ENCODE results near the gene PNPLA7. TPM values are rescaled to one million over a fixed set of nuclear protein-coding genes. Genes with fewer than 3 reads are reported as not detected.
"Not testable (repeated sequence)": the region's sequence is repeated elsewhere in the genome, so short reads cannot be mapped to it uniquely, and the experiment has no call there.

The PNPLA7 gene
- total and polyA plus RNA-seq, 3 donors from 2014 or later = 4.2 to 17.8 (median 10.9) TPM

DNA sequence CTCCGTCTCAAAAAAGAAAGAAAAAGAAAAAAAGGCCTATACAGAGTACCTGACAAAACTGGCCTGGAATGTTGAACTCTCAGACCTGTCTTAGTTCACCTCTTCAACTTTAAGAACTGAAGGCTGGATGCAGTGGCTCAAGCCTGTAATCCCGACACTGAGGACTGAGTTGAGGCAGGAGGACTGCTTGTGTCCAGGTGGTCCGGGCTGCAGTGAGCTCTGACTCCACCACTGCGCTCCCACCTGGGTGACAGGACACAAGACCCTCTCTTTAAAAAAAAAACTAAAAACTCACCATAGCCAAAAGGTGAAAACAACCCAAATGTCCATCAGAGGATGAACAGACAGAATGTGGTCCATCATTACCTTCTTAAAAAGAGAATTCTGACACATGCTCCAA is 7.9 kb upstream of the PNPLA7 start:
- Histone ChIP-seq H3K36me3 (ENCODE audit: low read depth, missing control alignments) (no peaks in the 10 kb centered on the region), H3K4me3 (no peak overlapping the region), H3K4me1 (no peaks in the 10 kb centered on the region), H3K9me3 (no peaks in the 10 kb centered on the region), H3K27me3 (no peaks in the 10 kb centered on the region), H3K27ac (no peak overlapping the region)
- WGBS, 2 donors = 92 to 97% methylated on average over 4 of the region's 4 CpGs
- DNase-seq = no peak
- TF ChIP-seq, protein P1, sequence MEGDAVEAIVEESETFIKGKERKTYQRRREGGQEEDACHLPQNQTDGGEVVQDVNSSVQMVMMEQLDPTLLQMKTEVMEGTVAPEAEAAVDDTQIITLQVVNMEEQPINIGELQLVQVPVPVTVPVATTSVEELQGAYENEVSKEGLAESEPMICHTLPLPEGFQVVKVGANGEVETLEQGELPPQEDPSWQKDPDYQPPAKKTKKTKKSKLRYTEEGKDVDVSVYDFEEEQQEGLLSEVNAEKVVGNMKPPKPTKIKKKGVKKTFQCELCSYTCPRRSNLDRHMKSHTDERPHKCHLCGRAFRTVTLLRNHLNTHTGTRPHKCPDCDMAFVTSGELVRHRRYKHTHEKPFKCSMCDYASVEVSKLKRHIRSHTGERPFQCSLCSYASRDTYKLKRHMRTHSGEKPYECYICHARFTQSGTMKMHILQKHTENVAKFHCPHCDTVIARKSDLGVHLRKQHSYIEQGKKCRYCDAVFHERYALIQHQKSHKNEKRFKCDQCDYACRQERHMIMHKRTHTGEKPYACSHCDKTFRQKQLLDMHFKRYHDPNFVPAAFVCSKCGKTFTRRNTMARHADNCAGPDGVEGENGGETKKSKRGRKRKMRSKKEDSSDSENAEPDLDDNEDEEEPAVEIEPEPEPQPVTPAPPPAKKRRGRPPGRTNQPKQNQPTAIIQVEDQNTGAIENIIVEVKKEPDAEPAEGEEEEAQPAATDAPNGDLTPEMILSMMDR (IDR thresholded peaks at IDR 0.05) = no peak
- no peak for TF ChIP-seq POLR2A (IDR thresholded peaks at IDR 0.05)
- intact Hi-C loops (cut with DNase I; ENCODE audit: low total_unique reads) = no loop called here

DNA sequence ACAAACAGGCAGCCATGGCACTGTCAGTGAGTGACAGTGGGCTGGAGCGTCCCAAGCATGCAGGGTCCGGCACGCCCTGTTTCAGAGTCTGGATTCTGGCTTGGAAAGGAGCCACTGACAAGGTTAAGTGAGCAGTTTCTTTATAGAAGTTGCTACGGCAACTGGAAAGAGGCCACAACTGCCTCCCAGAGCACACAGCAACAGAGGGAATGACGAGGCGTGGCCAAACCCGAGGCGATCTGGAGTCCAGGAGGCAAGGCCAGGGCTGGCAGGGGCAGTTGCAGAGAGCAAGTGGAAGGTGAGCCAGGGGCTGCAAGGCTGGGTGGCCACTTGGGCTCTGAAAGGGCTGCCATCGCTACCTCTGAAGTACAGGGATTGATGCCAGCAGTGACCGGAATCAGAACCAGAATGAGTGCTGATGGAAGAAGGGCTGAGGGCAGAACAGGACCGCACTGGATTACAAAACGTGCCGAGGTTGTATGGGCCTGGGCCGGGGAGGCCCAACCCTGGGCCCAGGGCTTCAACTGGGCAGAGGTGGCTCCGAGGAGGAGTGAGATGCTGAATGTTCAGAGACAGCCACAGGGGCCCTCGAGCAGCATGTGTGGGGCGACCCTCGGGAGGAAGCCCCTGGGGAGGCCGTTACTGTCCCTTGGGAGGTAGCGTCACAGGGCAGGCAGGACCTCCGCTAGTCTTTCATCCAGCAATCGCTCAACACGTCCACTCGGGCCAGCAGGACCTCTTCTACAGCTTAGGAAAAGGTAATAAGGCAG is 6.1 kb upstream of the PNPLA7 start:
- DNase-seq = no peak
- no peaks in the 10 kb centered on the region for H3K36me3 ChIP-seq (ENCODE audit: low read depth, missing control alignments)

DNA sequence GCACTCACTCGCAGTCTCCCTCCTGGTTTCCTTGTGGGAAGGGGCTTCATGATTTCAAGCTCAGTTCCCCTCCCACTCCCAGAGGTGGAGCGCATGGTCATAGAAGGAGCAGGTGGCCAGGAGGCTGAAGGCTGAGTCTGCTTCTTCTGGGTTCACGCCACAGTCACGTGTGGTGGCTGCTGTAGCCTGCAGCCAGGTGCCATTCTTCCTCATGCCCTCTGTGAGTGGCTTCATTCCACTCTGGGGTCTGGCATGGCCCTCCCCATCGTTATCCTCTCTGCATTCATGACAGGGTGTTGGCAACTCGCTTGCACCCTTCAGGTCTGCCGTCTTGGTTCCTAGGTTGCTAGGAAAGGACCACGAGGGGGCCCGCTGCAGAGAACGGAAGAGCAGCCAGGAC is 5.0 kb upstream of the PNPLA7 start:
- Histone ChIP-seq H3K9me3 (no peaks in the 10 kb centered on the region), H3K27ac (no peak overlapping the region), H3K36me3 (ENCODE audit: low read depth, missing control alignments) (no peaks in the 10 kb centered on the region), H3K4me1 (peaks cover 4% of the 10 kb centered on the region), H3K27me3 (no peaks in the 10 kb centered on the region), H3K4me3 (no peak overlapping the region)
- intact Hi-C loops (cut with DNase I; ENCODE audit: low total_unique reads) = no loop called here
- no peak for TF ChIP-seq POLR2A (IDR thresholded peaks at IDR 0.05)
- TF ChIP-seq, protein P1 (IDR thresholded peaks at IDR 0.05) = no peak
- WGBS, 2 donors = 93 to 96% methylated on average over 9 to 10 of the region's 10 CpGs
- DNase-seq = no peak

More for the DNA sequence above, 6.1 kb upstream of the PNPLA7 start:
- intact Hi-C loops (cut with DNase I; ENCODE audit: low total_unique reads) = no loop called here
- H3K4me3 ChIP-seq = no peak overlapping the region
- TF ChIP-seq, protein P1 (IDR thresholded peaks at IDR 0.05) = no peak
- H3K27ac ChIP-seq = no peak overlapping the region
- H3K9me3 ChIP-seq = no peaks in the 10 kb centered on the region
- H3K4me1 ChIP-seq = peaks cover 4% of the 10 kb centered on the region
- H3K27me3 ChIP-seq = no peaks in the 10 kb centered on the region
- WGBS, 2 donors = 79 to 80% methylated on average over 22 to 24 of the region's 24 CpGs

DNA sequence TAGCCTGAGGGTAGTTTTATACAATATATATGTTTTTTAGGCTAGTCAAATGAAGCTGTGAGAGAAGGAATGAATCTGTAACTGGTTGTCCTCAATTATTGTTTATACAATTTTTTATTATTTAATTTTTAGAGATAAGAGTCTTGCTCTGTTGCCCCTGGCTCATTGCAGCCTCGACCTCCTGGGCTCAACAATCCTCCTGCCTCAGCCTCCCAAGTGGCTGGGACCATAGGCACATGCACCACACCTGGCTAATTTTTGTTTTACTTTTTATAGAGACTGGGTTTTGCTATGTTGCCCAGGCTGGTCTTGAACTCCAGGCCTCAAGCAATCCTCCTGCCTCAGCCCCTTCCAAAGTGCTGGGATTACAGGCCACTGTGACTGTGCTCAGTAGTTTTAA is 4.1 kb upstream of the PNPLA7 start:
- Histone ChIP-seq H3K27ac (no peak overlapping the region), H3K36me3 (ENCODE audit: low read depth, missing control alignments) (no peaks in the 10 kb centered on the region), H3K4me3 (no peak overlapping the region), H3K9me3 (no peaks in the 10 kb centered on the region), H3K4me1 (peaks cover 9% of the 10 kb centered on the region), H3K27me3 (no peaks in the 10 kb centered on the region)
- 84 to 88% methylated on average over 1 of the region's 1 CpG for WGBS, 2 donors
- intact Hi-C loops (cut with DNase I; ENCODE audit: low total_unique reads) = no loop called here
- no peak for TF ChIP-seq POLR2A (IDR thresholded peaks at IDR 0.05)
- TF ChIP-seq, protein P1 (IDR thresholded peaks at IDR 0.05) = no peak
- no peak for DNase-seq

DNA sequence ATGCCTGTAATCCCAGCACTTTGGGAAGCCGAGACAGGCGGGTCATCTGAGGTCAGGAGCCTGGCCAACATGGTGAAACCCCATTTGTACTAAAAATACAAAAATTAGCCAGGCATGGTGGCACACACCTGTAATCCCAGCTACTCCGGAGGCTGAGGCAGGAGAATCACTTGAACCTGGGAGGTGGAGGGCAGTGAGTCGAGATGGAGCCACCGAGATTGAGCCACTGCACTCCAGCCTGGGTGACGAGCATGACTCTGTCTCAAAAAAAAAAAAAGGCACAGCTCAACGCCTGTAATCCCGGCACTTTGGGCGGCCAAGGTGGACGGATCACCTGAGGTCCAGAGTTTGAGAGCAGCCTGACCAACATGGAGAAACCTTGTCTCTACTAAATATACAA is 3.5 kb upstream of the PNPLA7 start:
- H3K4me1 ChIP-seq; H3K27me3 ChIP-seq; H3K36me3 ChIP-seq (ENCODE audit: low read depth, missing control alignments); H3K4me3 ChIP-seq; DNase-seq; H3K9me3 ChIP-seq; H3K27ac ChIP-seq; intact Hi-C loops (cut with DNase I; ENCODE audit: low total_unique reads): not testable (repeated sequence)
- 76 to 86% methylated on average over 9 to 10 of the region's 10 CpGs for WGBS, 2 donors
